GM08714 (cell line): Measurements from ENCODE around the gene HINT3.
"Not testable (repeated sequence)": the region's sequence is repeated elsewhere in the genome, so short reads cannot be mapped to it uniquely, and the experiment has no call there.

ENCODE experiments used
- H3K4me3 ChIP-seq: fragments of 200-500 bp; sonication (Bioruptor generic); 2 replicates; pipeline ENCODE4 v1.5.1; 2014; ENCODE audit warnings: mild to moderate bottlenecking, low read length, inconsistent platforms
- ZNF274 ChIP-seq: IDR thresholded peaks from 2 replicates; pipeline ENCODE4 v1.6.1; 2012; ENCODE audit warnings: mild to moderate bottlenecking, low read depth, low read length

Gene HINT3

DNA sequence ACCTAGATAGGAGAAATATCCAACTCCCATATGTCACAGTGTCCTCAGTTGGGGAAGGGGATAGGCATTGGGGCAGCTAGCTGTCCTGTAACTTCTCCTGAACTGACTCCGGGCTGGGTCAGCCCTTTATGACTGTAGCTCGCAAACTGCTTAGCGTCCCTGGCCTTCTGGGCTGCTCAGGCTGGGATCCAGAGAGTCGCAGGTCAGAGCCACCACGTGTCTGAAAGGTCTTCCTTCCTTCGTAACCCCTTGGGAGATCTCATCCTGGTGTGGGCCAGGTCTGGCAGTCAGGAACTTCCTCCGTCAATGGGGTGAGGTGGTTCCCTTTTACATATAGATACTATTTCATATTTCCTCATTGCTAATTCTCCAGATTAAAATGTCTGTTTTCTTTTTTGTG is 28.8 kb upstream of the HINT3 start:
- H3K4me3 ChIP-seq: no peak overlapping the region
- TF ChIP-seq ZNF274: no peak

DNA sequence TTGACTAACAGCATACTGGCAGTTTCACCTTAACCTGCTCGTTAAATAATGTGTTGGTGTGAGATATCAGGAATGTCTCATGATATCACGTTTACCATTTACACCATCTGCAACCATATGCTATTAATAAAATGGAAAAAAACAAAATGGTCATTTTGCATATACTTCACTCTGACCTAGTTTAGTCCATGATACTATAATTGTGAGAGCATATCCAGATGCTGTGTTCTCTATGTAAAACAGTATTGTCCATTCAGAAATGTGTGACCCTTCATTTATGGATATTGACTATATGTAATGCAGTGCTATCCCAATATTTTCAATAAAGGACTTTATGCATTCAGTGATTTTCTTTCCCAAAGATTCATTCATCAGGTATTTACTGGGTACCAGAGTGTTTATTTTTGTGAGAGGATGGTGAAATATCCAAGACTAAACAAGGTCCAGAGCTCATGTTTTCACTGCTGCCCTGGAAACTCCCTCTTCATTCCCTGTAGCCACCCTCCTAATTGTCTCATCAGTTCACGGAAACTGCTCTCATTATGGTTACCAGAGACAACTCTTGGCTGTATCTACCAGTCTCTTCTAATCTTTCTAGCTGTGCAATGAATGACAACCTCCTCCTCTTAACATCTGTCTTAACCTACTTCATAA is 25.7 kb upstream of the HINT3 start:
- no peak overlapping the region for H3K4me3 ChIP-seq
- TF ChIP-seq ZNF274: no peak

DNA sequence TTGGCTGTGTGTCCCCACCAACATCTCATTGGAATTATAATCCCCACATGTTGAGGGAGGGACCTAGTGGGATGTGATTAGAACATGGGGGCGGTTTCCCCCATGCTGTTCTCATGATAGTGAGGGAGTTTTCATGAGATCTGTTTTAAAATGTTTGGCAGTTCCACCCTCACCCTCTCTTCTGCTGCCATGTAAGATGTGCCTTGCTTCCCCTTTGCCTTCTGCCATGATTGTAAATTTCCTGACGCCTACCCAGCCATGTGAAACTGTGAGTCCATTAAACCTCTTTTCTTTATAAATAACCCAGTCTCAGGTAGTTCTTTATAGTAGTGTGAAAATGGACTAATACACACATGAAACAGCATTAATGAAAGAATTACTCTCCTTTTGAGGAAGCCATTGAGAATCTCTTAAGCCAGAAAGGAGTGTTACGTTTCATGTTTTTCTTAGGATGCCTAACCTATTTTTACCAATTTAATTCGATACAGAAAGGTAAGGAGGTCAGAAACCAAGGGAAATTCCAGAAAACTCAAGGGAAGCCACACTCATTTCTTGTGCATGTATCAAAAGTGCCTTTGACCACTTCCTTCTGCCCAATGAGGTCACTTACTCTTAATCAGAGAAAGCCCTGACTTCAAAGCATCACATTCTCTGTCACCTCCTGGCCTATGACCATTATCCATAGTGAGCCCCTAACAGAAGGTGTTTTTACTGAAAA is 24.7 kb upstream of the HINT3 start:
- TF ChIP-seq ZNF274: no peak
- H3K4me3 ChIP-seq: no peak overlapping the region

DNA sequence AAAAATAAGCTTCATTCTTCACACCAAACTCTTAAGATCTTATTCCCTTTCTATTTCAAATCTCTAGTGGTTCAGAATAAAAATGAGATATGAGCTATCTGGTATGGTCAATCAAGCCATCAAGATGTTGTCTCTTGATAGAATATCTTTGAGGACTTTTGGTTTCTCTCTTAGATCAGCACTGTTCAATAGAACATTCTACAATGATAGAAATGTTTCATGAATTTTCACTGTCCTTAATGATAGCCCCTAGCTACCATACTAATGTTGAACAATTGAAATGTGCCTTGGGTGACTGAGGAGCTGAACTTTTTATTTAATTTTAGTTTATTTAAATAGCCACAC is 24.1 kb upstream of the HINT3 start:
- no peak for TF ChIP-seq ZNF274
- H3K4me3 ChIP-seq: no peak overlapping the region

DNA sequence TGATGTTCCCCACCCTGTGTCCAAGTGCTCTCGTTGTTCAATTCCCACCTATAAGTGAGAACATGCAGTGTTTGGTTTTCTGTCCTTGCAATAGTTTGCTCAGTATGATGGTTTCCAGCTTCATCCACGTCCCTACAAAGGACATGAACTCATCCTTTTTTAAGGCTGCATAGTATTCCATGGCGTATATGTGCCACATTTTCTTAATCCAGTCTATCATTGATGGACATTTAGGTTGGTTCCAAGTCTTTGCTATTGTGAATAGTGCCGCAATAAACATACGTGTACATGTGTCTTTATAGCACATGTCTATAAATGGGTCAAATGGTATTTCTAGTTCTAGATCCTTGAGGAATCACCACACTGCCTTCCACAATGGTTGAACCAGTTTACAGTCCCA is 21.1 kb upstream of the HINT3 start:
- not testable (repeated sequence) for H3K4me3 ChIP-seq

DNA sequence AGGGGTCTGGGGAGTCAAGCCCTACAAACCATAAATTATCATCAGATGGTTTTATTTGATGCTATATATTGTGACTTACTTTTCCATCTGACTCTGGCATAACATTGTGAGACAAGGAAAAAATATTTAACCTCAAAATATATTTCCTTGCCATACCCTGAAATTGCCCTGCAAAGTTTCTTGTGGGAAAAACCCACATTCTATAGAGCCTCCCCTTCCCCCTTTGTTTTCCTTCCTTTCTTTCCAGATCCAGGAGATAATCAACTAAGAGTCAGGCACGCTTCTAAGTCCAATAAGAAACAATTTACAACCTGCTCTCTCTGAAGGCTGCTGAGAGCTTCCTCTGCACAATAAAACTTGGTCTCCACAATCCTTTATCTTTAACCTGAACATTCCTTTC is 17.5 kb upstream of the HINT3 start:
- no peak for TF ChIP-seq ZNF274
- no peak overlapping the region for H3K4me3 ChIP-seq

DNA sequence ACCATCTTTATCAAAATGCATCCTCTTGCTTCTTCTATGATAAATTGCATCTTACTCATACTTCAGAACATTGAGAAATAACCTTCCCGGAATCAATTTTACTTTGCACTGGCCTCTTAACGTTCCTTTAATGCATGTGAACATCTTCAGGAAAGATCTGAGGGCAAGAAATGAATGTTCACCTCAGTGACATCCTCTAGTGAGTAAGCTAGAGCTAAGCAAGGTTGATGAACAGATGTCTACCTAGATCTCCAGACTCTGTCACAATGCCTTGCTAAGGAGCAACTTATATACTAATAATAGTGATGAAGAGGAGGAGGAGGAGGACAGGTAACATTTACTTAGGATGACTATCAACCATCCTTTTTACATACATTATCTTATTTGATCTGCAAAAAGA is 16.8 kb upstream of the HINT3 start:
- no peak overlapping the region for H3K4me3 ChIP-seq
- no peak for TF ChIP-seq ZNF274

DNA sequence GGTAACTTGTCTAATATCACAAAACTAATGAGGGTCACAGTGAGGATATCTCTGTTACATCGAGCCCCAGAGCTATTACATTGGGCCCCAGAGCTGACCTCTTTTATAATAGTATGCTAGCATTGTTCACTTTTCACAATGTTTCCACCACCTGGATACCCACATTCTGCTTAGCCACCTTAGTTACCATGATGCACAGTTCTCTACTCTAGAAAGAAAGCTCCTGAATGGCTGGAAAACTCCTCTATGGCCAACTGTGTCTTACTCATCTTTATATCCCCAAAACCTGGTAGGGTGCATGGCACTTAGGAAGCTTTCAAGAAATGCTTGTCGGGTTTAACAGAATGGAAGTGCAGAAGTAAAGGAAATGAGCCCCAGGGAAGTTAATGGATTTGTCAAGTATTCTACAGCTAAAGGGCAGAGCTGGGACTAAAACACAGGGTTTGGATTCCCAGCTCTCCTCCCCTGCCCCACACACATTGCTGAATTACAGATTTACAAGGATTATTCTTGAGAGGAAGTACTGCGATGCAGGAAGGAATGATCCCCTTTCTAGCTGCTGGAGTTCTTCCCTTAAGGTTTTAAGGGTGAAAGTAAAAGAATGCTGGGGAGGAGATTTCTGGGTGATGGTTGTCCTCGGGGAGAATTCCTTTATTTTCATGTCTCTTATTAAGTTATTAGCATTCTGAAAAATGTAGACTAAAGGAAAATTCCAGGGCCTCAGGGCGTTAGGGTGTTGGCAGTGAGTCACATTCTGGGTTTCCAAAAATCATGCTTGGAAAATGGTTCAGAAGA is 16.1 kb upstream of the HINT3 start:
- H3K4me3 ChIP-seq: no peak overlapping the region
- no peak for TF ChIP-seq ZNF274

DNA sequence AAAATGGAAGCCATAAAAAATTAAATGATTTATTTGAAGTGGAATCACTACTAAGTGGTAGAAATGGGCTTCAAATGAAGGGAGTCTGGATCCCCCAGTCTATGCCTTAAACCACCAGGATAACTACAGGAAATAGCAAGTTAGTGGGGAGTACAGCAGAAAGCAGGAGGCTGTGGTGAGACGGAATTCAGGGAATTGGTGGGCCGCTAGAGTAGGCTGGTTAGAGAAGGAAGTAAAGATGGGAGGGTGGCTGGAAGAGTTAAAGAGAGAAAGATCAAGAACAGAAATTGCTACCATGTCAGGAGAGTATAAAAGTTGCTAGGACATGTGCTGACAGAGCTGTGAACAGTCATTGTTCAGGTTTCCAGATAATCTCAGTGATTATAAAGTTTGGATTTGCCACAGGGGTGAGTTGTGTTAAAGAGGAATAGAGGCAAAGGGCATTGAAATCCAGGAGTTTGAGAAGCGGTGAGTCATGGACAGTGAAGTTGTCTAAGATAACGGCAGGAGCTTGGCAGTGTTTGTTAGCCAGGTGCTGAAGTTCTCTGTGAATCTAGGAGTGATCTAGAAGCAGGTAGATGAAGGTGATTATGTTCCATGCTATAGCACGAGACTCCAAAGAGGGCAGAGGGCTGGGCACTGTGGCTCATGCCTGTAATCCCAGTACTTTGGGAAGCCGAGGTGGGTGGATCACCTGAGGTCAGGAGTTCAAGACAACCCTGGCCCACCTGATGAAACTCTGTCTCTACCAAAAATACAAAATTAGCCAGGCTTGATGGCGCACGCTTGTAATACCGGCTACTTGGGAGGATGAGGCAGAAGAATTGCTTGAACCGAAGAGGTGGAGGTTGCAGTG is 13.7 kb upstream of the HINT3 start:
- H3K4me3 ChIP-seq: no peak overlapping the region
- no peak for TF ChIP-seq ZNF274

DNA sequence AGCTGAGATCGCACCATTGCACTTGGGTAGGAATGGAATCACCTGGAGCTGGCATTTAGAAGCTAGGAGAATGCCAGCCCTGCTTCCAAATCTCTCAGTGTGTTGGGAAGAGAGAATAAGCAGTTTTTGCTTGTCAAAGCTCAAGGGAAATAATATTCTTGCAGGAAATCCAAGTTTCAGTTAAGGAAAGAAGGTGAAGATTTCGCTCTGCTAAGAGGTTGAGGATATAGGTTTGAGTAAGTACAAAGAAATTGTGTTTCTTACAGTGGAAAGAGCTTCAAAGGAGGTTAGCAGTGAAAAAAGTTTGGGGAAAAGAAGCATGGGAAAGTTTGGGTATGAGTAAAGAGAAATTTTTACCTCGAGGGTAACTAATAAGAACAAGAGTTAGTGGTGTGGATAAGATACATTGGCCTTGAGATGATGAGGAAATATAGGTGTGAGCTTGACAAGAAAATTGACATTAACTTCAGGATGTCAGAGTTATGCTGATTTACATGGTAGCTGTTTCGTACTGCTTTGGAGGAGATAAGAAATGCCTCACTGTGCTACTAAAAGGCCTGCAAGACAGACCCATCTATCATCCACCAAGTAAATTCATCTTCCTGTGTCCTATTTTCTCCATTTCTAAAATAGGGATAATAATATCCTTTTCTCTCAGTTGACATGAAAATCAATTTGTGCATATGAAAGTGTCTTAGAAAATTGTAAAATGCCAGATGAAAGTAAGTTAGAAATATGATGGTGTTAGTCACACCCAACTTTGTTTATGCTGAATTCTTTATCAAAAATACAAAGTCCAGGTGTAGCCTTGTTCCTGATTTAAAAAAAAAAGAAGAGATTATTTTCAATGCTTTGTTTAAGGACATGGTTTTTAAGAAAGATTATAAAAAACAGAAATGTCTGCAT is 12.8 kb upstream of the HINT3 start:
- no peak overlapping the region for H3K4me3 ChIP-seq
- TF ChIP-seq ZNF274: no peak

DNA sequence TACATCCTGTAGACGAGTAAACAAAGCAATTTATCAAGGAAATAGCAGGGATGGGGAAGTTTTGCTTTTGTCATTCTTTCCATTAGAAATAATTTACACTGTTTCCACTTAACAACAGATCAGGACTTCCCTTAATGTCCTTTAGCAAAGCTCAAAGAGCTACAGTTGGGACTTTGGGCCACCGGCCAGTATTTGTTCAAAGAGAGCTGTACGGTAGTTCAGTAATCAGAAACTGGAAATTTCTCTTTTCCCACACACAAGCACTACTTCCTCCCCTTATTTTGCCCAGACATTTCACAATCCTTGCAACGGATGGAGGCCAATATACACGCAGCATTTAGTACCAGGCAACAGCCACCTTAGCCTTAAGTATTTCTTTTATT is 12.1 kb upstream of the HINT3 start:
- no peak overlapping the region for H3K4me3 ChIP-seq
- no peak for TF ChIP-seq ZNF274

DNA sequence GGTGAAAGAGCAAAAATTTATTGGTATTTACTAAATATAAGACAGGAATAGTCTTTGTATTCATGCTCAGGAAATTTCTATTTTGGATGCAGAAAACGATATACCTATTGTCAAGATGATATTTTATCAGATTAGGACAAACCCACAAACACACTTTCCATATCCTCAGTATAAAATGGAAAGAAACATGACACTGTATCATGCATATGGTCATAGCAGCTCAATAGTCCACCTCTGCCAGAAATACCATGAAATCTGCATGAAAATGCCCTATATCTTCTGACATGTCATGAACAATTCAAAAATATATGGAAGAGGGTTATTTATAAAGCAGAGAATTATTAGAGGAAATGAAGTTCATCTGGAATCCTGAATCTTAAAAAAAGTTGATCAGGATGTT is 11.7 kb upstream of the HINT3 start:
- no peak overlapping the region for H3K4me3 ChIP-seq
- no peak for TF ChIP-seq ZNF274

DNA sequence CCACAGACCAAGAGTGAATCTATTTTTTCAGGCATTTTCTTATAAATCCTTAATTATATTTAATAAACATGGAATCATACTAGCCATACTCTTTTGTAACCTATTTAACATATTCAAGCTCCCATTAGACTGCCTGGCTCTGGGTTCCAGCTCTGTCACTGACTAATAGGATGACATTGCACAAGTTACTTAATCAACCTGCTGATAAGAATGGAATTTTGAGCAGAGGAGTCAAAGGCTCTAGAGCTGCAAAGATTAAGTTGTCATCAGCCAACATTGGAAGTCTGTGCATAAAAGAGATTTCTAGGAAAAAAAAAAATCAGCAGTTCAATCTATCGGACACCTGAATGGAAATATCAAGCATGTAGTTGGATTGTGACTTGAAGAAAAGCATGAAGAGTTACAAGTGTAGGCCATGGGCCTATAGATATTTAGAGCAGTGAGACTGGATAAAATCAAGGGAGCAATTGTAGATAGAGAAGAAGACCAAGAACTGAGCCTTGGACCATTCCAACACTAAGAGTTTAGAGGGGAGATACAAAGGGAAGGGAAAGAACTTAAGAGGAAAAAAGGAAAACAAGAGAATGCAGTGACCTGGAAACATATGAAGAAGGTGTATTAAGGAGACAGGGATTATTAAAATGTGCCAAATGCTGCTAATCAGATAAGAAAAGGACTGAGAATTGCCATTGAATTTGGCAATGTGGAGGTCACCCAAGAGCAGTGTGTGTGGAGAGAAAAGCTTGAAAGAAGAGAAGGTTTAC is 11.0 kb upstream of the HINT3 start:
- no peak overlapping the region for H3K4me3 ChIP-seq

More for the DNA sequence above, 11.0 kb upstream of the HINT3 start:
- TF ChIP-seq ZNF274: no peak
